Left lung (tissue), 10 donors: ENCODE results near the gene MAML2. TPM values are rescaled to one million over a fixed set of nuclear protein-coding genes. Genes with fewer than 3 reads are reported as not detected.

Experiments
- ATAC-seq: fragments of 200-7000 bp; cut with Tn5 transposase; one replicate; pipeline ENCODE4 v1.9.1; 2020; ENCODE audit warnings: moderate library complexity
- DNase-seq, 4 donors: peaks; one replicate each; pipeline ENCODE4 v3.0.0-alpha.2; 2013 to 2020
- H3K27ac ChIP-seq, 2 donors: fragments of 200-600 bp; sonication (generic) in 1 of 2; one replicate each; pipeline versions ENCODE4 v1.5.0 to v1.8.0; 2020 to 2021
- H3K27me3 ChIP-seq, 2 donors: fragments of 200-600 bp; sonication (generic) in 1 of 2; one replicate each; pipeline versions ENCODE4 v1.5.0 to v1.8.0; 2020 to 2021
- H3K36me3 ChIP-seq, 2 donors: fragments of 200-600 bp; sonication (generic) in 1 of 2; one replicate each; pipeline versions ENCODE4 v1.5.0 to v1.8.0; 2020 to 2021
- H3K4me1 ChIP-seq, 2 donors: fragments of 200-600 bp; one replicate each; pipeline ENCODE4 v1.8.0; 2021
- H3K4me3 ChIP-seq, 2 donors: fragments of 200-600 bp; sonication (generic) in 1 of 2; one replicate each; pipeline versions ENCODE4 v1.5.0 to v1.8.0; 2020 to 2021; ENCODE audit warnings: mild to moderate bottlenecking in 1 of 2
- H3K9me3 ChIP-seq, 2 donors: fragments of 200-600 bp; sonication (generic) in 1 of 2; one replicate each; pipeline versions ENCODE4 v1.5.0 to v1.8.0; 2020 to 2021
- CTCF ChIP-seq, 2 donors: fragments of 200-600 bp; sonication (generic) in 1 of 2; IDR thresholded peaks; one replicate each; pipeline versions ENCODE4 v1.5.0 to v1.8.0; 2021; ENCODE audit warnings: antibody characterized with exemption in 2 of 2
- intact Hi-C, 2 donors: fragments of 100-400 bp; cut with DNase I; formaldehyde crosslinking; loops; one replicate each; pipeline versions ENCODE4 v1.11.2 to v1.14.2; 2022
- polyA plus RNA-seq, 6 donors: library from polyadenylated mRNA; unstranded; fragments of 120-200 nt; gene quantifications; one replicate each; pipeline ENCODE4 v1.2.1, GENCODE V29; 2013; ENCODE audit not compliant: insufficient read length in 6 of 6
- total RNA-seq, 2 donors: library from RNA; stranded (reverse); fragmentation: NEBNext Ultra II Directional; extraction: Animal tissue kit (Norgen Biotek cat#: 25700); gene quantifications; one replicate each; pipeline ENCODE4 v1.2.1, GENCODE V29; 2021
- donor health status: DM: no; HTN: yes; CAD: no.
- donor health status: DM: no; HTN: no; CAD: no.

Gene MAML2
- total and polyA plus RNA-seq, 8 donors, result 18.7 to 44.0 (median 36.6) TPM

GRCh38 chr11:95950905-95951304 is 392.1 kb downstream of the MAML2 start:
- TF ChIP-seq CTCF (IDR thresholded peaks at IDR 0.05), result no peak
- Histone ChIP-seq H3K4me3 (no peak overlapping the region), H3K27me3 (no peaks in the 10 kb centered on the region), H3K36me3 (no peaks in the 10 kb centered on the region), H3K4me1 (no peaks in the 10 kb centered on the region), H3K9me3 (no peaks in the 10 kb centered on the region), H3K27ac (no peak overlapping the region)
- DNase-seq (no peak), ATAC-seq (no peak)
- intact Hi-C loops, result no loop called here

GRCh38 chr11:95948637-95949036 is 394.4 kb downstream of the MAML2 start:
- DNase-seq, result no peak
- no peak overlapping the region for H3K27ac ChIP-seq
- H3K27me3 ChIP-seq, result no peaks in the 10 kb centered on the region
- no peak overlapping the region for H3K4me3 ChIP-seq
- peaks cover 0 to 15% of the 10 kb centered on the region in 2 donors for H3K9me3 ChIP-seq
- no peak for ATAC-seq
- H3K4me1 ChIP-seq, result no peaks in the 10 kb centered on the region
- intact Hi-C loops, result no loop called here
- TF ChIP-seq CTCF (IDR thresholded peaks at IDR 0.05), result no peak
- no peaks in the 10 kb centered on the region for H3K36me3 ChIP-seq

- DNase-seq, result no peak
- H3K27ac ChIP-seq, result no peak overlapping the region
- no peak overlapping the region for H3K4me3 ChIP-seq
- intact Hi-C loops, result no loop called here
- no peak for ATAC-seq
- TF ChIP-seq CTCF (IDR thresholded peaks at IDR 0.05), result no peak
- peaks cover 0 to 15% of the 10 kb centered on the region in 2 donors for H3K9me3 ChIP-seq
- H3K36me3 ChIP-seq, result no peaks in the 10 kb centered on the region
- H3K4me1 ChIP-seq, result no peaks in the 10 kb centered on the region
- H3K27me3 ChIP-seq, result no peaks in the 10 kb centered on the region
Measured at GRCh38 chr11:95944623-95945022, 398.4 kb downstream of the MAML2 start.

GRCh38 chr11:95943546-95943945 is 399.4 kb downstream of the MAML2 start:
- Histone ChIP-seq H3K36me3 (no peaks in the 10 kb centered on the region), H3K4me3 (no peak overlapping the region), H3K9me3 (peaks cover 0 to 15% of the 10 kb centered on the region in 2 donors), H3K27me3 (no peaks in the 10 kb centered on the region), H3K4me1 (no peaks in the 10 kb centered on the region), H3K27ac (no peak overlapping the region)
- intact Hi-C loops, result no loop called here
- DNase-seq, result no peak
- ATAC-seq, result no peak
- TF ChIP-seq CTCF (IDR thresholded peaks at IDR 0.05), result no peak

GRCh38 chr11:95939091-95939490 is 403.9 kb downstream of the MAML2 start:
- Histone ChIP-seq H3K27ac (no peak overlapping the region), H3K4me1 (no peaks in the 10 kb centered on the region), H3K27me3 (no peaks in the 10 kb centered on the region), H3K9me3 (peaks cover 0 to under 1% of the 10 kb centered on the region in 2 donors), H3K4me3 (no peak overlapping the region), H3K36me3 (no peaks in the 10 kb centered on the region)
- ATAC-seq (no peak), DNase-seq (no peak)
- no peak for TF ChIP-seq CTCF (IDR thresholded peaks at IDR 0.05)
- intact Hi-C loops, result no loop called here
